Loucy (cell line): ENCODE data around the gene KRTAP6-2.

Source experiments
- H2AFZ ChIP-seq: fragments of 200-600 bp; sonication (generic); 2 replicates; pipeline ENCODE4 v1.6.0; 2016; ENCODE audit warnings: antibody characterized with exemption, mild to moderate bottlenecking, low read length, moderate library complexity
- H3F3A ChIP-seq: fragments of 200-600 bp; 2 replicates; pipeline ENCODE4 v1.6.0; 2016; ENCODE audit warnings: antibody characterized with exemption, low read depth, mild to moderate bottlenecking
- H3K27me3 ChIP-seq: fragments of 200-600 bp; sonication (generic); 2 replicates; pipeline ENCODE4 v1.6.1; 2014; ENCODE audit warnings: low read length, mild to moderate bottlenecking; ENCODE audit not compliant: insufficient read depth, poor library complexity, severe bottlenecking
- H3K36me3 ChIP-seq: fragments of 200-600 bp; sonication (generic); 2 replicates; pipeline ENCODE4 v1.6.1; 2016; ENCODE audit warnings: low read length; ENCODE audit not compliant: insufficient read depth
- H3K4me1 ChIP-seq: fragments of 200-600 bp; sonication (generic); 2 replicates; pipeline ENCODE4 v1.5.1; 2014; ENCODE audit warnings: low read length, mild to moderate bottlenecking; ENCODE audit not compliant: insufficient read depth, poor library complexity, severe bottlenecking
- H3K4me2 ChIP-seq: fragments of 200-600 bp; sonication (generic); 2 replicates; pipeline ENCODE4 v1.6.0; 2014; ENCODE audit warnings: antibody characterized with exemption, low read length, low read depth, mild to moderate bottlenecking; ENCODE audit not compliant: poor library complexity, severe bottlenecking
- H3K4me3 ChIP-seq: fragments of 200-600 bp; sonication (generic); 2 replicates; pipeline ENCODE4 v1.5.1; 2014; ENCODE audit warnings: low read length, mild to moderate bottlenecking, mixed read lengths; ENCODE audit not compliant: poor library complexity, severe bottlenecking
- H3K79me2 ChIP-seq: fragments of 200-600 bp; sonication (generic); 2 replicates; pipeline ENCODE4 v1.6.1; 2014; ENCODE audit warnings: low read length; ENCODE audit not compliant: insufficient read depth
- H3K9ac ChIP-seq: fragments of 200-600 bp; sonication (generic); 2 replicates; pipeline ENCODE4 v1.6.0; 2014; ENCODE audit warnings: mild to moderate bottlenecking, low read depth, low read length, moderate library complexity; ENCODE audit not compliant: poor library complexity, severe bottlenecking
- H3K9me2 ChIP-seq: fragments of 200-600 bp; sonication (generic); replicated peaks from 2 replicates; pipeline ENCODE4 v1.6.1; 2016; ENCODE audit warnings: low read depth, low read length, mixed read lengths
- H3K9me3 ChIP-seq: fragments of 200-600 bp; sonication (generic); 2 replicates; pipeline ENCODE4 v1.6.1; 2014; ENCODE audit warnings: mild to moderate bottlenecking, antibody characterized with exemption, low read length, low read depth; ENCODE audit not compliant: insufficient read depth
- H4K20me1 ChIP-seq: fragments of 200-600 bp; sonication (generic); 2 replicates; pipeline ENCODE4 v1.6.0; 2014; ENCODE audit warnings: antibody characterized with exemption, low read length, mild to moderate bottlenecking; ENCODE audit not compliant: insufficient read depth, poor library complexity, severe bottlenecking
- CTCF ChIP-seq: fragments of 200-600 bp; sonication (generic); conservative IDR thresholded peaks from 2 replicates; pipeline ENCODE4 v1.5.1; 2014; ENCODE audit warnings: mild to moderate bottlenecking, antibody characterized with exemption, low read length
- EZH2phosphoT487 ChIP-seq: fragments of 200-600 bp; IDR thresholded peaks from 2 replicates; pipeline ENCODE4 v1.6.1; 2018; ENCODE audit warnings: antibody characterized with exemption, mild to moderate bottlenecking, moderate library complexity, borderline replicate concordance

KRTAP6-2 gene

GRCh38 chr21:30628109-30628508 is 29.4 kb upstream of the KRTAP6-2 start:
- Histone ChIP-seq H2AFZ (no peak overlapping the region), H4K20me1 (no peaks in the 10 kb centered on the region), H3K9ac (no peak overlapping the region), H3K4me1 (no peaks in the 10 kb centered on the region), H3F3A (no peaks in the 10 kb centered on the region), H3K79me2 (no peaks in the 10 kb centered on the region), H3K4me3 (no peak overlapping the region), H3K27me3 (no peaks in the 10 kb centered on the region), H3K4me2 (no peak overlapping the region), H3K9me2 (no peaks in the 10 kb centered on the region), H3K36me3 (no peaks in the 10 kb centered on the region), H3K9me3 (peaks cover 8% of the 10 kb centered on the region; the same call in 1 of the 2 replicates)
- TF ChIP-seq EZH2phosphoT487 (no peak), CTCF (no peak)

GRCh38 chr21:30625449-30626165 is 26.9 kb upstream of the KRTAP6-2 start:
- no peak overlapping the region for H3K9ac ChIP-seq

GRCh38 chr21:30623362-30623761 is 24.7 kb upstream of the KRTAP6-2 start:
- TF ChIP-seq CTCF = no peak

More at GRCh38 chr21:30625449-30626165, 26.9 kb upstream of the KRTAP6-2 start:
- Histone ChIP-seq H3K79me2 (no peaks in the 10 kb centered on the region), H3K4me2 (no peak overlapping the region), H3K4me1 (no peaks in the 10 kb centered on the region), H3K9me3 (peaks cover 8% of the 10 kb centered on the region; the same call in 1 of the 2 replicates), H3K27me3 (no peaks in the 10 kb centered on the region), H2AFZ (no peak overlapping the region), H3F3A (no peaks in the 10 kb centered on the region), H4K20me1 (no peaks in the 10 kb centered on the region), H3K36me3 (no peaks in the 10 kb centered on the region), H3K4me3 (no peak overlapping the region), H3K9me2 (no peaks in the 10 kb centered on the region)
- TF ChIP-seq EZH2phosphoT487 (no peak), CTCF (no peak)

More at GRCh38 chr21:30623362-30623761, 24.7 kb upstream of the KRTAP6-2 start:
- Histone ChIP-seq H3K4me1 (no peaks in the 10 kb centered on the region), H2AFZ (no peak overlapping the region), H3K9me3 (peaks cover 8% of the 10 kb centered on the region; the same call in 1 of the 2 replicates), H3F3A (no peaks in the 10 kb centered on the region), H3K36me3 (no peaks in the 10 kb centered on the region), H4K20me1 (no peaks in the 10 kb centered on the region), H3K4me3 (no peak overlapping the region), H3K4me2 (no peak overlapping the region), H3K79me2 (no peaks in the 10 kb centered on the region), H3K9ac (no peak overlapping the region), H3K9me2 (no peaks in the 10 kb centered on the region), H3K27me3 (no peaks in the 10 kb centered on the region)
